Measurements from ENCODE around the gene CCSER2.

Gene CCSER2

GRCh38 chr10:84548869-84549268 is 220.5 kb downstream of the CCSER2 start:
- no peak for DNase-seq (ENCODE audit: low spot score)

DNA sequence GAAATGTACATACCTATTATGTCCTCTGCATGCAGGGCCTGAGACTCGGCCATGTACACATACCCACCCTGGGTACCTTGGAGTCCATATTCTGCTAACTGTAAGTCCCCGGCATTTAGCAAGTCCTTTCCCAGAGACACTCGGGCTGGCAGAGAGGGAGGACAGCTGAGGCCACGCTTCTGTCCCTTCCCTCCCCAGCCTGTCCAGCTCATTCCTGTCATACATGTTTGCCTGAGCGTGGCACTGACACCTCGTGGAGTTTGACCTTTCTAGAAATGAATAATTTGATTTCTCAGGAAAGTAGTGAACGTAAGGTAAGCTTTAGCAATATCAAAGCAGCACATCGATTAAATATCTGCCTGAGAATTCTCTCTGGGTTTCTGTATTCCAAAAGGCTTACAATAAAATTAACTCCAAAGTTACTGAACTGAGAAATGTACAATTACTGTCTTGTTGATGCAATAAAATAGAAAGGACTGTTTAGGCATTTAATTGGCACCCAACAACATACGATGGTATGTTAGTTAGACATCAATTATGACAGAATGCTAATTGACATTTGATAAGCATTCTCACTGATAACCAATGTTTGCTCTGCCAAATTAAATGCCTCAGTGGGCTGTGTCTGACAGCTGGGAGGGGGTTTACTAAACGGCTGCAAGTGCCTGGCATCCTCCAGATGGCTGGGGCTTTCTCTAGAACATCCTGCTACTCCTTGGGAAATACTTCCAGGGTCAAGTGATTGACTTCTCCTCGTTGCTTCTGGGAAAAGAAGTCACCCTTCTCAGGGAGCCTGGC is 221.2 kb downstream of the CCSER2 start:
- DNase-seq (ENCODE audit: low spot score) = no peak

DNA sequence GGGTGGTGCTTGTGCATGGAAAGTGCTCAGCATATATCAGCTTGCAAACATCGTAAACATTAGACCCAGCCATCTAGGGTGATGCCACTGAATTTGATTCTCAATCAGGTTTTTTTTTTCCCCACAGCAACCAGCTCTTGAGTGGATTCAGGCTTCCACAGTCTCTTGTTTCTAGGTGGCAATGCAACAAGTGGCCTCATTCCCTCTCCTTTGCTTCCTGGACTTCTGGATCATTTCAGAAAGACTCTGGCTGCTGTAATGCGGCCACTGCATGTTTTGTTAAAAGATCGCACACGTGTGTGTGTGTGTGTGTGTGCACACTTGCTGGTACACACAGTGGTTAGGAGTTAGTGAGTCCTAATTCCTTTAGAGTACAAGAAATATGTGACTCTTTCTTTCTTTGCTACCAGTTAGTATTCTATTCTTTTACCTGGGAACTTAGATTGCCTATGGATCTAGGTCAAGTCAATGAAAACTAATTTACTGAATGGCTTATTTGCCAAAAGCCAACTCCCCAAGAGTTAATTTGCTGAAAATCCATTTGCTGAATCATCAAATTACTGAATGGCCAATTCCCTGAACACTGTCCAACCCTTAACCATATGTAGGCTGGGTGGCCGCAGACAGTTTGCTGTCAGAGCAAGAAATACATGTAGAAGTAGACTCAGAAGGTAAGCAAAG is 222.5 kb downstream of the CCSER2 start:
- no peak for DNase-seq (ENCODE audit: low spot score)

- no peak for DNase-seq (ENCODE audit: low spot score)
Measured at GRCh38 chr10:84551437-84552120, 223.2 kb downstream of the CCSER2 start.

- no peak for DNase-seq (ENCODE audit: low spot score)
Measured at GRCh38 chr10:84552478-84552877, 224.1 kb downstream of the CCSER2 start.

DNA sequence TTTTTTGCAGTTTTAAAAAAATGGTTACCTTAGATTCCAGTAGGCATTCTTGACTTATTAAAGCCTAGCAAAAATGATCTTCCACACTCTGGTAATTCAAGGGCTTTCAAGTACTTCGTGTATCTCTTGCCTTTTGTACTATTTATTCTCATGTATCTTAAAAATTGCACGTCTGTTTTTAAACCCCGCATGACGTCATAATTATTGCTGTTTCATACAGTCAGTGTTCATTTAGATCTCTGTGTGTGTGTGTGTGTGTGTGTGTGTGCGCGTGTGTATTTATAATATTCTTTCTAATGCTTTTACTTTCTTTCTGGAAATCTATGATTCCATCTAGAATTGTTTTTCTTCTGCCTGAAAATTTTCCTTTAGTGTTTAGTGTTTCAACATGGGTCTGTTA is 234.2 kb downstream of the CCSER2 start:
- no peak for DNase-seq (ENCODE audit: low spot score)

GRCh38 chr10:84563355-84563754 is 235.0 kb downstream of the CCSER2 start:
- DNase-seq (ENCODE audit: low spot score) = no peak

DNA sequence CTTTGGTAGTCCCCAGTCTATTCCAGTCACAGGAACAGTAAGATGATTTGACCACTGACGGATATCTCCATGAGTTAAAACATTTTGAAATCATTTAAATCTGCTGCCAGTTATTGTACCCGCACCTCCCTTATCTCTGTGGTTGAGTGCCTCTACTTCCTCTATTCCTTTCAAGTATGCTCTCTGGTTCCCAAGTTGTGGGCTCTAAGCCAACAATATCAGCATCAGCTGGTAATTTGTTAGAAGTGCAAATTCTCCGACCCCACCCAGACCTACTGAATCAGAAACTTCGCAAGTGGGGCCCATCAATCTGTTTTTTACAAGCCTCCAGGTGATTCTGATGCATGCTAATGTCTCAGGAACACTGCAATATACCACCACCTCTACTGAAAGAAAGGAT is 235.5 kb downstream of the CCSER2 start:
- DNase-seq (ENCODE audit: low spot score) = no peak

- no peak for DNase-seq (ENCODE audit: low spot score)
Measured at GRCh38 chr10:84565881-84566582, 237.6 kb downstream of the CCSER2 start.

DNA sequence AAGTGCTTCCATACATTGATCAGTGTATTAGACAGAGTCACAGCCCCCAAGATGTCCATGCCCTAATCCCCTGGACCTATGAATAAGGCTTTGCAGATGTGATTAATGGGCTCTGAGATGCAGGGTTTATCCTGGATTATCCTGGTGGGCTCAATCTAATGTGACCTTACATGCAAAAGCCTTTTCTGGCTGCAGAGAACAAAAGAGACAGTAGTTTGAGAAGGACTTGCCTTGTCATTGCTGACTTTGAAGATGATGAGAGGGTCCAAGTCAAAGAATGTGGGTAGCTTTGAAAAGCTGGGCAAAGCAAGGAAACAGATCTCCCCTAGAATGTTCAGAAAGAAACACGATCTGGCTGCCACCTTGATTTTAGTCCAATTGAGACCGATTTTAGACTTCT is 238.7 kb downstream of the CCSER2 start:
- no peak for DNase-seq (ENCODE audit: low spot score)
